ENCODE measurements around the gene CCDC69. TPM values are rescaled to one million over a fixed set of nuclear protein-coding genes. Genes with fewer than 3 reads are reported as not detected.
A peak's percentile ranks its signal among the peaks of the same experiment; 100 is the strongest.

Gene CCDC69
- total and polyA plus RNA-seq, 2 donors = 30.9 to 37.9 TPM

GRCh38 chr5:151151263-151151660, 72.6 kb downstream of the CCDC69 start:
- H3K4me3 ChIP-seq (ENCODE audit: low read length in 2 of 2) = peak overlapping the region; percentile 3 to 21
- no peaks in the 10 kb centered on the region for H3K27me3 ChIP-seq (ENCODE audit: control insufficient read depth in 2 of 2, insufficient read depth in 1 of 2, low read length in 1 of 2)
- H3K4me1 ChIP-seq (ENCODE audit: control insufficient read depth in 2 of 2, insufficient read depth in 2 of 2, low read length in 2 of 2) = peaks cover 79 to 91% of the 10 kb centered on the region in 2 donors
- H3K9me3 ChIP-seq (ENCODE audit: control insufficient read depth in 2 of 2, insufficient read depth in 1 of 2, low read length in 1 of 2) = peaks cover 0 to 3% of the 10 kb centered on the region in 2 donors
- H3K36me3 ChIP-seq (ENCODE audit: control insufficient read depth in 2 of 2, insufficient read depth in 2 of 2, low read length in 1 of 2) = peaks cover 13 to 38% of the 10 kb centered on the region in 2 donors
- WGBS = 26% methylated on average over 2 of the region's 2 CpGs
- DNase-seq (ENCODE audit: low read depth in 6 of 9, low spot score in 9 of 9) = peak in 2 of 9 donors; percentile 14 to 46
- H3K27ac ChIP-seq (ENCODE audit: low read depth in 1 of 2, low read length in 1 of 2) = peak overlapping the region; percentile 92 to 98

- WGBS = 12% methylated on average over 5 of the region's 5 CpGs
- peak; percentile 82 to 95 (median 88) for DNase-seq (ENCODE audit: low read depth in 6 of 9, low spot score in 9 of 9)
- Histone ChIP-seq H3K36me3 (ENCODE audit: control insufficient read depth in 2 of 2, insufficient read depth in 2 of 2, low read length in 1 of 2) (peaks cover 18 to 44% of the 10 kb centered on the region in 2 donors), H3K9me3 (ENCODE audit: control insufficient read depth in 2 of 2, insufficient read depth in 1 of 2, low read length in 1 of 2) (peaks cover 0 to 3% of the 10 kb centered on the region in 2 donors), H3K27ac (ENCODE audit: low read depth in 1 of 2, low read length in 1 of 2) (peak overlapping the region; percentile 92 to 98), H3K4me1 (ENCODE audit: control insufficient read depth in 2 of 2, insufficient read depth in 2 of 2, low read length in 2 of 2) (peaks cover 76 to 91% of the 10 kb centered on the region in 2 donors), H3K4me3 (ENCODE audit: low read length in 2 of 2) (peak overlapping the region; percentile 15 to 21), H3K27me3 (ENCODE audit: control insufficient read depth in 2 of 2, insufficient read depth in 1 of 2, low read length in 1 of 2) (no peaks in the 10 kb centered on the region)
These were observed 73.2 kb downstream of the CCDC69 start for GRCh38 chr5:151150471-151151262.

- H3K4me1 ChIP-seq (ENCODE audit: control insufficient read depth in 2 of 2, insufficient read depth in 2 of 2, low read length in 2 of 2) = peaks cover 58 to 86% of the 10 kb centered on the region in 2 donors
These were observed 75.3 kb downstream of the CCDC69 start for GRCh38 chr5:151148583-151148982.

GRCh38 chr5:151147033-151147432, 76.9 kb downstream of the CCDC69 start:
- Histone ChIP-seq H3K36me3 (ENCODE audit: control insufficient read depth in 2 of 2, insufficient read depth in 2 of 2, low read length in 1 of 2) (peaks cover 38 to 62% of the 10 kb centered on the region in 2 donors), H3K4me1 (ENCODE audit: control insufficient read depth in 2 of 2, insufficient read depth in 2 of 2, low read length in 2 of 2) (peaks cover 50 to 80% of the 10 kb centered on the region in 2 donors), H3K27ac (ENCODE audit: low read depth in 1 of 2, low read length in 1 of 2) (no peak overlapping the region), H3K27me3 (ENCODE audit: control insufficient read depth in 2 of 2, insufficient read depth in 1 of 2, low read length in 1 of 2) (no peaks in the 10 kb centered on the region), H3K4me3 (ENCODE audit: low read length in 2 of 2) (no peak overlapping the region), H3K9me3 (ENCODE audit: control insufficient read depth in 2 of 2, insufficient read depth in 1 of 2, low read length in 1 of 2) (peaks cover 0 to 3% of the 10 kb centered on the region in 2 donors)
- DNase-seq (ENCODE audit: low read depth in 6 of 9, low spot score in 9 of 9) = no peak
- 97% methylated on average over 4 of the region's 4 CpGs for WGBS

More at GRCh38 chr5:151148583-151148982, 75.3 kb downstream of the CCDC69 start:
- Histone ChIP-seq H3K9me3 (ENCODE audit: control insufficient read depth in 2 of 2, insufficient read depth in 1 of 2, low read length in 1 of 2) (peaks cover 0 to 3% of the 10 kb centered on the region in 2 donors), H3K36me3 (ENCODE audit: control insufficient read depth in 2 of 2, insufficient read depth in 2 of 2, low read length in 1 of 2) (peaks cover 31 to 61% of the 10 kb centered on the region in 2 donors), H3K4me3 (ENCODE audit: low read length in 2 of 2) (no peak overlapping the region), H3K27me3 (ENCODE audit: control insufficient read depth in 2 of 2, insufficient read depth in 1 of 2, low read length in 1 of 2) (no peaks in the 10 kb centered on the region), H3K27ac (ENCODE audit: low read depth in 1 of 2, low read length in 1 of 2) (peak overlapping the region; percentile 78 to 98)
- DNase-seq (ENCODE audit: low read depth in 6 of 9, low spot score in 9 of 9) = peak in 1 of 9 donors; percentile 36
- WGBS = 47% methylated on average over 7 of the region's 7 CpGs

- H3K4me1 ChIP-seq (ENCODE audit: control insufficient read depth in 2 of 2, insufficient read depth in 2 of 2, low read length in 2 of 2) = peaks cover 48 to 80% of the 10 kb centered on the region in 2 donors
- no peaks in the 10 kb centered on the region for H3K27me3 ChIP-seq (ENCODE audit: control insufficient read depth in 2 of 2, insufficient read depth in 1 of 2, low read length in 1 of 2)
- DNase-seq (ENCODE audit: low read depth in 6 of 9, low spot score in 9 of 9) = no peak
- no peak overlapping the region for H3K4me3 ChIP-seq (ENCODE audit: low read length in 2 of 2)
- peaks cover 0 to 4% of the 10 kb centered on the region in 2 donors for H3K9me3 ChIP-seq (ENCODE audit: control insufficient read depth in 2 of 2, insufficient read depth in 1 of 2, low read length in 1 of 2)
- H3K36me3 ChIP-seq (ENCODE audit: control insufficient read depth in 2 of 2, insufficient read depth in 2 of 2, low read length in 1 of 2) = peaks cover 43 to 61% of the 10 kb centered on the region in 2 donors
- no peak overlapping the region for H3K27ac ChIP-seq (ENCODE audit: low read depth in 1 of 2, low read length in 1 of 2)
These were observed 77.8 kb downstream of the CCDC69 start for GRCh38 chr5:151146061-151146460.

GRCh38 chr5:151144922-151145321, 79.0 kb downstream of the CCDC69 start:
- peaks cover 45 to 68% of the 10 kb centered on the region in 2 donors for H3K36me3 ChIP-seq (ENCODE audit: control insufficient read depth in 2 of 2, insufficient read depth in 2 of 2, low read length in 1 of 2)
- 93% methylated on average over 7 of the region's 7 CpGs for WGBS
- no peak for DNase-seq (ENCODE audit: low read depth in 6 of 9, low spot score in 9 of 9)
- H3K9me3 ChIP-seq (ENCODE audit: control insufficient read depth in 2 of 2, insufficient read depth in 1 of 2, low read length in 1 of 2) = peaks cover 0 to 10% of the 10 kb centered on the region in 2 donors
- H3K4me1 ChIP-seq (ENCODE audit: control insufficient read depth in 2 of 2, insufficient read depth in 2 of 2, low read length in 2 of 2) = peaks cover 44 to 78% of the 10 kb centered on the region in 2 donors
- no peak overlapping the region for H3K27ac ChIP-seq (ENCODE audit: low read depth in 1 of 2, low read length in 1 of 2)
- H3K4me3 ChIP-seq (ENCODE audit: low read length in 2 of 2) = no peak overlapping the region
- H3K27me3 ChIP-seq (ENCODE audit: control insufficient read depth in 2 of 2, insufficient read depth in 1 of 2, low read length in 1 of 2) = no peaks in the 10 kb centered on the region

- no peak for DNase-seq (ENCODE audit: low read depth in 6 of 9, low spot score in 9 of 9)
- peaks cover 49 to 73% of the 10 kb centered on the region in 2 donors for H3K36me3 ChIP-seq (ENCODE audit: control insufficient read depth in 2 of 2, insufficient read depth in 2 of 2, low read length in 1 of 2)
- H3K27me3 ChIP-seq (ENCODE audit: control insufficient read depth in 2 of 2, insufficient read depth in 1 of 2, low read length in 1 of 2) = no peaks in the 10 kb centered on the region
- no peak overlapping the region for H3K4me3 ChIP-seq (ENCODE audit: low read length in 2 of 2)
- H3K4me1 ChIP-seq (ENCODE audit: control insufficient read depth in 2 of 2, insufficient read depth in 2 of 2, low read length in 2 of 2) = peaks cover 39 to 76% of the 10 kb centered on the region in 2 donors
- H3K9me3 ChIP-seq (ENCODE audit: control insufficient read depth in 2 of 2, insufficient read depth in 1 of 2, low read length in 1 of 2) = peaks cover 0 to 10% of the 10 kb centered on the region in 2 donors
- no peak overlapping the region for H3K27ac ChIP-seq (ENCODE audit: low read depth in 1 of 2, low read length in 1 of 2)
- 79% methylated on average over 6 of the region's 6 CpGs for WGBS
These were observed 79.6 kb downstream of the CCDC69 start for GRCh38 chr5:151144275-151144674.

GRCh38 chr5:151143645-151144044, 80.2 kb downstream of the CCDC69 start:
- peaks cover 55 to 80% of the 10 kb centered on the region in 2 donors for H3K36me3 ChIP-seq (ENCODE audit: control insufficient read depth in 2 of 2, insufficient read depth in 2 of 2, low read length in 1 of 2)
- no peak for DNase-seq (ENCODE audit: low read depth in 6 of 9, low spot score in 9 of 9)

GRCh38 chr5:151142933-151143332, 81.0 kb downstream of the CCDC69 start:
- DNase-seq (ENCODE audit: low read depth in 6 of 9, low spot score in 9 of 9) = no peak
- Histone ChIP-seq H3K4me1 (ENCODE audit: control insufficient read depth in 2 of 2, insufficient read depth in 2 of 2, low read length in 2 of 2) (peaks cover 26 to 64% of the 10 kb centered on the region in 2 donors), H3K27me3 (ENCODE audit: control insufficient read depth in 2 of 2, insufficient read depth in 1 of 2, low read length in 1 of 2) (no peaks in the 10 kb centered on the region), H3K27ac (ENCODE audit: low read depth in 1 of 2, low read length in 1 of 2) (no peak overlapping the region), H3K36me3 (ENCODE audit: control insufficient read depth in 2 of 2, insufficient read depth in 2 of 2, low read length in 1 of 2) (peaks cover 62 to 87% of the 10 kb centered on the region in 2 donors), H3K4me3 (ENCODE audit: low read length in 2 of 2) (no peak overlapping the region), H3K9me3 (ENCODE audit: control insufficient read depth in 2 of 2, insufficient read depth in 1 of 2, low read length in 1 of 2) (peaks cover 0 to 7% of the 10 kb centered on the region in 2 donors)
- 98% methylated on average over 1 of the region's 1 CpG for WGBS

More at GRCh38 chr5:151143645-151144044, 80.2 kb downstream of the CCDC69 start:
- no peak overlapping the region for H3K4me3 ChIP-seq (ENCODE audit: low read length in 2 of 2)
- H3K27ac ChIP-seq (ENCODE audit: low read depth in 1 of 2, low read length in 1 of 2) = no peak overlapping the region
- no peaks in the 10 kb centered on the region for H3K27me3 ChIP-seq (ENCODE audit: control insufficient read depth in 2 of 2, insufficient read depth in 1 of 2, low read length in 1 of 2)
- peaks cover 0 to 9% of the 10 kb centered on the region in 2 donors for H3K9me3 ChIP-seq (ENCODE audit: control insufficient read depth in 2 of 2, insufficient read depth in 1 of 2, low read length in 1 of 2)
- 83% methylated on average over 7 of the region's 7 CpGs for WGBS
- peaks cover 33 to 71% of the 10 kb centered on the region in 2 donors for H3K4me1 ChIP-seq (ENCODE audit: control insufficient read depth in 2 of 2, insufficient read depth in 2 of 2, low read length in 2 of 2)

All from thymus (tissue), 11 donors.